ENCODE data around the gene COTL1. TPM values are rescaled to one million over a fixed set of nuclear protein-coding genes. Genes with fewer than 3 reads are reported as not detected.

COTL1 gene
- total and polyA plus RNA-seq, 9 of the 15 experiments (the other 6 are each of a cell fraction or from before 2014, with no cell fraction given) = 27.7 to 185 (median 72.5) TPM

DNA sequence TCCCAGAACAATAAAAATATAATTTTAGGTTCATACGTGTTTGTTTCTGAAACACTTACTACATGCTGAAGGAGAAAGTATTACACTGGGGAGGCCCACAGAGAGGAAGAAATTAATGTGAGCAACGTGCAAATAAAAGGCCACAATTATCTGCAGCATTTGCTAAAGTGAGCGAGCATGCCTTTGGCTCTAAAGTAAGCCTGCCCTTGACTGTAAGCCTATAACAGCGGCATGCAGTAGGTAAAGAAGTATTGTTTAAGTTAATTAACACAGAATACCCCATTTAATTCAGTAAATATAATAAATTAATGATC is 13.2 kb upstream of the COTL1 start (continued):
- TF ChIP-seq HDAC3 (IDR thresholded peaks at IDR 0.05; ENCODE audit: borderline replicate concordance, partially characterized antibody) (no peak), NBN (IDR thresholded peaks at IDR 0.05; ENCODE audit: low read depth) (no peak), UBTF (IDR thresholded peaks at IDR 0.05; ENCODE audit: borderline replicate concordance in 1 of 2, low read depth in 2 of 2, low read length in 2 of 2) (no peak)
- TF ChIP-seq, protein P1, sequence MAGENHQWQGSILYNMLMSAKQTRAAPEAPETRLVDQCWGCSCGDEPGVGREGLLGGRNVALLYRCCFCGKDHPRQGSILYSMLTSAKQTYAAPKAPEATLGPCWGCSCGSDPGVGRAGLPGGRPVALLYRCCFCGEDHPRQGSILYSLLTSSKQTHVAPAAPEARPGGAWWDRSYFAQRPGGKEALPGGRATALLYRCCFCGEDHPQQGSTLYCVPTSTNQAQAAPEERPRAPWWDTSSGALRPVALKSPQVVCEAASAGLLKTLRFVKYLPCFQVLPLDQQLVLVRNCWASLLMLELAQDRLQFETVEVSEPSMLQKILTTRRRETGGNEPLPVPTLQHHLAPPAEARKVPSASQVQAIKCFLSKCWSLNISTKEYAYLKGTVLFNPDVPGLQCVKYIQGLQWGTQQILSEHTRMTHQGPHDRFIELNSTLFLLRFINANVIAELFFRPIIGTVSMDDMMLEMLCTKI (IDR thresholded peaks at IDR 0.05; ENCODE audit: partially characterized antibody) = no peak
- TF ChIP-seq, protein P2, sequence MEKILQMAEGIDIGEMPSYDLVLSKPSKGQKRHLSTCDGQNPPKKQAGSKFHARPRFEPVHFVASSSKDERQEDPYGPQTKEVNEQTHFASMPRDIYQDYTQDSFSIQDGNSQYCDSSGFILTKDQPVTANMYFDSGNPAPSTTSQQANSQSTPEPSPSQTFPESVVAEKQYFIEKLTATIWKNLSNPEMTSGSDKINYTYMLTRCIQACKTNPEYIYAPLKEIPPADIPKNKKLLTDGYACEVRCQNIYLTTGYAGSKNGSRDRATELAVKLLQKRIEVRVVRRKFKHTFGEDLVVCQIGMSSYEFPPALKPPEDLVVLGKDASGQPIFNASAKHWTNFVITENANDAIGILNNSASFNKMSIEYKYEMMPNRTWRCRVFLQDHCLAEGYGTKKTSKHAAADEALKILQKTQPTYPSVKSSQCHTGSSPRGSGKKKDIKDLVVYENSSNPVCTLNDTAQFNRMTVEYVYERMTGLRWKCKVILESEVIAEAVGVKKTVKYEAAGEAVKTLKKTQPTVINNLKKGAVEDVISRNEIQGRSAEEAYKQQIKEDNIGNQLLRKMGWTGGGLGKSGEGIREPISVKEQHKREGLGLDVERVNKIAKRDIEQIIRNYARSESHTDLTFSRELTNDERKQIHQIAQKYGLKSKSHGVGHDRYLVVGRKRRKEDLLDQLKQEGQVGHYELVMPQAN (IDR thresholded peaks at IDR 0.05; ENCODE audit: borderline replicate concordance) = no peak

All from K562 (cell line).